C4-2B (cell line): ENCODE measurements around the gene UGT1A7.

Experiments
- H3K27ac ChIP-seq: fragments of 450-650 bp; 2 replicates; pipeline ENCODE4 v1.5.1; 2017
- CTCF ChIP-seq: fragments of 450-650 bp; conservative IDR thresholded peaks from 2 replicates; pipeline ENCODE4 v1.5.1; 2017; ENCODE audit warnings: mild to moderate bottlenecking
- ZFX ChIP-seq: fragments of 450-650 bp; IDR thresholded peaks from 2 replicates; pipeline ENCODE4 v1.6.1; 2017

Gene UGT1A7

GRCh38 chr2:233780771-233781170 is 99.1 kb downstream of the UGT1A7 start:
- H3K27ac ChIP-seq: no peak overlapping the region
- TF ChIP-seq ZFX: no peak
- no peak for TF ChIP-seq CTCF

DNA sequence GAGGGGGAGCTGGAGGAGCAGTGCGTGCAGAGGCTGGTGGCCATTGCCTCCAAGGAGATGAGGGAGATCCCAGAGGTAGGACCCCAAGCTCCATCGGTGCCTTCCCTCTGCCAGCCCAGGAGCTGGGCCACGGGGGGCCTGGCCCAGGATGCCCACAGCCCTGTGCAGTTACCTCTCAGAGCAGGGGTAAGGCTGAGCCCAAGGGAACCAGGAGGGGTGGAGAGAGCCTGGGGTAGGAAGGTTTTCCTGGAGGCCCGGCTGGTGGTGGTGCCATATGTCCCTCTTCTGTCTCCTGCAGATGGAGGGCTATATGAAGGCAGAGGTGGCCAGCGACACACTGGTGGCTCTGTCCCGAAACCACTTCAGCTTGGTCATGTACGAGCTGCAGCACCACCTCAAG is 107.9 kb downstream of the UGT1A7 start:
- TF ChIP-seq CTCF (no peak), ZFX (no peak)
- H3K27ac ChIP-seq: no peak overlapping the region

- no peak for TF ChIP-seq CTCF
- H3K27ac ChIP-seq: no peak overlapping the region
Observed at GRCh38 chr2:233791151-233791882, 109.6 kb downstream of the UGT1A7 start.

DNA sequence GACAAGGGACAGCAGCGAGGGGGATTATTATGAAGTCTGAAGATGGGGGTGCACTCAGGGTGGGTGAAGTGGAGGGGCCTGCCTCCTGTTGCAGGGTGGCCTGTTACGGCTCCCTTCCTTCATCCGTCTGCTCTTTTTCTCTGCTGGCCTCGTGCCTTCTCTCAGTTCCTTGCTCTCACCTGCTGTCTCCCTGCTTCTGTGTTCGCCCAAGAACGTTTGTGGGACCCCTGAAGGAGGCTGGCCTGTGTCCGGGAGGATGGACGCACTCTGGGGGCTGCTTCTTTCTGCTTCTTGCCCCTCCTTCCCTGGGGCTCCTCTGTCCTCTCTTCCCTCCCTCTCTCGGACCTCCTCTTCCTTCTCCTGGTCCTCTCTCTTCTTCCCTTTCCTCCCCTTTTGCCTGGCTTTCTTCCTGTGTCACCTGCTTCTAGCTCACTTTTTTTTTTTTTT is 110.2 kb downstream of the UGT1A7 start:
- H3K27ac ChIP-seq: no peak overlapping the region
- TF ChIP-seq ZFX (no peak), CTCF (no peak)

GRCh38 chr2:233792720-233793119 is 111.0 kb downstream of the UGT1A7 start:
- no peak overlapping the region for H3K27ac ChIP-seq
- TF ChIP-seq ZFX: no peak
- no peak for TF ChIP-seq CTCF

DNA sequence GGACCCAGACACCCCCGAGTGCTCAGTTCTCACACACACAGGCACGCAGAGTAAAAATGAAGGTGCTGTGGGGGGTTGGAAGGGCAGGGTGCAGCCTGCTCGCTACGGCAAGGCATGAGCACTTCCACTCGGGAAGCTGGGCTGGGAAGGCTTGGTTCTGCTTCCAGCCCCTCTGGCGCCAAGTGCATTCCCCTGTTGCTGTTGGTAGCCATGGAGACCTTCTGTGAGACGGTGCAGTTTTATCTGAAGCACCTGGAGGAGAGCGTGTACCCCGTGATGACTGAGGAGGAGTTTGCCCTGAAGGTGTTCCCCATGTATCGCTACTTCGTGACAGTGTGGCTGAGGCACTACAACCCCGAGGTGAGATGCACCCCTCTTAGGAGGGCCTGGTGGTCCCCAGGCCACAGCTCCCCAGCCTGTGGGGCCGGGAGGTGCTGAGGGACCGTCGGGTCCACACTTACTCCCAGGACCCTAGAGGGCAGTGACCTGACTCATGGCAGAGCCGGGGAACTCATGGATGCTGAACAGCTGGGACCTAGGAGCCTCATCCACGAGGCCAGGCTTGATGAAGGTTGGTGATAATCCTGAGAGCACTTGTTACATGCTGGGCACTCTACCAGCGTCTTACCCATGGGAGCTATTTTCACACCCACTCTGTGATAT is 111.9 kb downstream of the UGT1A7 start:
- no peak for TF ChIP-seq ZFX
- no peak for TF ChIP-seq CTCF
- H3K27ac ChIP-seq: no peak overlapping the region

- H3K27ac ChIP-seq: no peak overlapping the region
- TF ChIP-seq CTCF: no peak
- TF ChIP-seq ZFX: no peak
Observed at GRCh38 chr2:233794128-233794658, 112.5 kb downstream of the UGT1A7 start.
